Activated CD8-positive, alpha-beta T cell treated with anti-CD3 and anti-CD28 coated beads for 36 hours (primary cell): ENCODE results near the gene TUBA8. TPM values are rescaled to one million over a fixed set of nuclear protein-coding genes. Genes with fewer than 3 reads are reported as not detected.

ENCODE experiments used
- ATAC-seq: fragments of 200-7000 bp; cut with Tn5 transposase; one replicate; pipeline ENCODE4 v1.10.0; 2021; ENCODE audit warnings: mild to moderate bottlenecking, moderate library complexity
- CTCF ChIA-PET: fragments of 350-600 bp; sonication (Branson Sonifier 250); formaldehyde crosslinking; loops from one replicate; lab custom pipeline; 2021; ENCODE audit warnings: antibody characterized with exemption; lab: Charles Lee
- POLR2A ChIA-PET: fragments of 350-600 bp; sonication (Branson Sonifier 250); formaldehyde crosslinking; loops from one replicate; lab custom pipeline; 2021; ENCODE audit warnings: antibody characterized with exemption; lab: Charles Lee
- DNase-seq: peaks from one replicate; pipeline ENCODE4 v3.0.0-alpha.2; 2020
- H3K27ac Mint-ChIP-seq: one replicate; pipeline ENCODE4 v1.8.0; 2021; ENCODE audit warnings: mild to moderate bottlenecking, mixed read lengths
- H3K27me3 Mint-ChIP-seq: one replicate; pipeline ENCODE4 v1.8.0; 2021; ENCODE audit warnings: mixed read lengths
- H3K36me3 Mint-ChIP-seq: one replicate; pipeline ENCODE4 v1.8.0; 2021; ENCODE audit warnings: low read depth, mixed read lengths
- H3K4me1 Mint-ChIP-seq: one replicate; pipeline ENCODE4 v1.8.0; 2021; ENCODE audit warnings: low read depth, mixed read lengths
- H3K4me3 Mint-ChIP-seq: one replicate; pipeline ENCODE4 v1.8.0; 2021; ENCODE audit warnings: mild to moderate bottlenecking, moderate library complexity, mixed read lengths
- H3K9me3 Mint-ChIP-seq: one replicate; pipeline ENCODE4 v1.8.0; 2021; ENCODE audit warnings: mixed read lengths
- CTCF ChIP-seq: fragments of 200-600 bp; IDR thresholded peaks from one replicate; pipeline ENCODE4 v1.8.0; 2022; ENCODE audit warnings: antibody characterized with exemption, mild to moderate bottlenecking
- intact Hi-C: fragments of 100-400 bp; cut with micrococcal nuclease; formaldehyde crosslinking; loops from one replicate; pipeline ENCODE4 v1.10.0; 2022
- total RNA-seq, 2 experiments: library from RNA; stranded (reverse); gene quantifications; one replicate each; pipeline ENCODE4 v1.2.3, GENCODE V29; 2021

Gene TUBA8
- total RNA-seq, 2 experiments from 2014 or later: 0.56 to 0.85 TPM

- Mint-ChIP-seq H3K4me1 (peaks cover 44% of the 10 kb centered on the region), H3K4me3 (peak overlapping the region; percentile 99), H3K9me3 (no peaks in the 10 kb centered on the region), H3K27ac (peak overlapping the region; percentile 99), H3K36me3 (peaks cover 37% of the 10 kb centered on the region), H3K27me3 (no peaks in the 10 kb centered on the region)
- DNase-seq (no peak), ATAC-seq (no peak)
- ChIA-PET CTCF (interaction anchor here (1.0 to 9.3 kb wide), 14 partner anchors 10 to 343 kb away, joined by 3 to 189 read pairs (median 5); partner anchors contain the start of gene USP18), POLR2A (interaction anchor here (0.9 to 2.7 kb wide), 12 partner anchors 10 to 297 kb away, joined by 3 to 9 read pairs (median 5); partner anchors contain the start of gene MICAL3)
- intact Hi-C loops: loop anchor here (5.0 kb wide), 1 partner anchor 245 kb away; no protein-coding TSS in a partner anchor
- no peak for TF ChIP-seq CTCF
Observed at GRCh38 chr22:18077087-18077638, 33.4 kb upstream of the TUBA8 start.

GRCh38 chr22:18077639-18078328 lies 32.8 kb upstream of the TUBA8 start, which contains the start of gene PEX26:
Gene PEX26, plus strand, starts transcription at chr22:18077990. Its CDS starts 387 bp downstream, at chr22:18078377.
- ChIA-PET POLR2A (interaction anchor here (0.8 to 2.7 kb wide), 14 partner anchors 10 to 344 kb away, joined by 3 to 9 read pairs (median 4); partner anchors contain the start of genes MICAL3, TUBA8 and USP18), CTCF (interaction anchor here (1.0 to 9.3 kb wide), 6 partner anchors 9 to 343 kb away, joined by 3 to 189 read pairs (median 4); no protein-coding TSS in a partner anchor)
- peak; percentile 97 for DNase-seq
- H3K9me3 Mint-ChIP-seq: no peaks in the 10 kb centered on the region
- H3K4me3 Mint-ChIP-seq: peak within 1 kb of the TSS; percentile 99
- peak within 1 kb of the TSS; percentile 99 for H3K27ac Mint-ChIP-seq
- TF ChIP-seq CTCF: no peak
- H3K4me1 Mint-ChIP-seq: peaks cover 51% of the 10 kb centered on the region
- ATAC-seq: peak; percentile 98
- peaks cover 42% of the 10 kb centered on the region for H3K36me3 Mint-ChIP-seq
- intact Hi-C loops: loop anchor here (5.0 kb wide), 1 partner anchor 245 kb away; no protein-coding TSS in a partner anchor
- H3K27me3 Mint-ChIP-seq: no peaks in the 10 kb centered on the region

GRCh38 chr22:18078329-18079041 lies 32.1 kb upstream of the TUBA8 start:
- Mint-ChIP-seq H3K36me3 (peaks cover 49% of the 10 kb centered on the region), H3K4me1 (peaks cover 56% of the 10 kb centered on the region), H3K9me3 (no peaks in the 10 kb centered on the region), H3K27me3 (no peaks in the 10 kb centered on the region), H3K27ac (peak overlapping the region; percentile 99), H3K4me3 (peak overlapping the region; percentile 99)
- intact Hi-C loops: loop anchor here (5.0 kb wide), 1 partner anchor 246 kb away; no protein-coding TSS in a partner anchor
- ChIA-PET CTCF (interaction anchor here (1.0 to 9.3 kb wide), 7 partner anchors 8 to 299 kb away, joined by 3 to 189 read pairs (median 4); no protein-coding TSS in a partner anchor), POLR2A (interaction anchor here (0.8 to 2.7 kb wide), 16 partner anchors 9 to 344 kb away, joined by 3 to 13 read pairs (median 5); partner anchors contain the start of genes MICAL3, TUBA8 and USP18)
- DNase-seq (peak; percentile 65), ATAC-seq (peak; percentile 19)
- TF ChIP-seq CTCF: no peak

GRCh38 chr22:18079706-18080233 lies 30.8 kb upstream of the TUBA8 start:
- ATAC-seq: no peak
- Mint-ChIP-seq H3K4me1 (peaks cover 56% of the 10 kb centered on the region), H3K27me3 (no peaks in the 10 kb centered on the region), H3K36me3 (peaks cover 53% of the 10 kb centered on the region), H3K4me3 (peak overlapping the region; percentile 99), H3K27ac (peak overlapping the region; percentile 10), H3K9me3 (no peaks in the 10 kb centered on the region)
- intact Hi-C loops: loop anchor here (5.0 kb wide), 1 partner anchor 247 kb away; no protein-coding TSS in a partner anchor
- POLR2A ChIA-PET: interaction anchor here (1.0 to 1.7 kb wide), 3 partner anchors 8 to 12 kb away, joined by 3 to 13 read pairs (median 5); no protein-coding TSS in a partner anchor
- no peak for DNase-seq
- no peak for TF ChIP-seq CTCF
- CTCF ChIA-PET: interaction anchor here (0.8 to 9.3 kb wide), 7 partner anchors 8 to 295 kb away, joined by 3 to 189 read pairs (median 4); no protein-coding TSS in a partner anchor
